ENCODE data around the gene LPP. TPM values are rescaled to one million over a fixed set of nuclear protein-coding genes. Genes with fewer than 3 reads are reported as not detected.
"Not testable (repeated sequence)": the region's sequence is repeated elsewhere in the genome, so short reads cannot be mapped to it uniquely, and the experiment has no call there.

The LPP gene
- polyA plus RNA-seq, 3 donors from 2014 or later, result 6.5 to 33.5 (median 11.3) TPM

DNA sequence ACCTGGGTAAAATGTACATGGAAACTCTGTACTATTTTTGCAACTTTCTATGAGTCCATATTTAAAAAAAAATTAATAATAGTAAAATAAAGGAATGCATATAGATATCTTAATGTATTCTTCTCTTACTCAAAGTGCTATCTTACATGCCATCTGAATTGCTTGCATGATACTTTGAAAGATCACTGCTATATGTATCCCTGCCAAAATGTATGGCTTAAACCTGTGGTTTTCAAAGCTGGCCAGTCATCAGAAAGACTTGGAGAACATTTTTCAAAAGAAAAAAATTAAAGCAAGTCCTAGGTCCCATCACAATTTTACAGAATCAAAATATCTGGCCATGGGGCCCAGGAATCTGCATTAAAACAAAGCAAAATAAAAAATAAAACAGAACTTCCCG is 262.1 kb downstream of the LPP start:
- Mint-ChIP-seq H3K27me3 (ENCODE audit: low read depth in 3 of 3) (peaks cover 0 to 2% (median 1%) of the 10 kb centered on the region in 3 donors), H3K9me3 (no peaks in the 10 kb centered on the region), H3K27ac (no peak overlapping the region), H3K4me3 (no peak overlapping the region), H3K36me3 (peaks cover 0 to 3% (median 3%) of the 10 kb centered on the region in 3 donors), H3K4me1 (peaks cover 30 to 43% of the 10 kb centered on the region in 2 donors)
- no peak for DNase-seq

DNA sequence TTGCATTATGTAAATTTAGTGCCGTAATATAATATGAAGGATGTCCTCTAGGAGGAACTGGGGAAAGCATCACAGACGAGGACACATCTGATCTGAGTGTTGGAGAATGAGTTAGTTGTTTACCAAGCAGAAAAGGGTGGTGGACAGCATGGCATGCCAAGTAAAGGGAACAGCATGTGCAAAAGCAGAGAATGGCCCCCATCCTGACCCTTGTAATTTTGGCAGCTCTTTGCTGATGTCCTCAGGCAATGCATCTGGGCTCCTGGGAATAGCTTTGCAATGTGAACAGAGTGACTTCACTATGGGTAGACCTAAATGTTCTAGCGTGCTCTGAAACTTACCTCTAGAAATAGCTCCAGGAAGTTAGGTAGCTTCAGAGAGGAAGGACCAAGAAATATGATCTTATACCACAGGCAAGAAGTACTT is 263.3 kb downstream of the LPP start:
- peak overlapping the region; percentile 3 to 72 (median 65) for H3K4me3 Mint-ChIP-seq
- peaks cover 0 to 2% (median 0%) of the 10 kb centered on the region in 3 donors for H3K27me3 Mint-ChIP-seq (ENCODE audit: low read depth in 3 of 3)
- peaks cover 0 to 3% (median 0%) of the 10 kb centered on the region in 3 donors for H3K36me3 Mint-ChIP-seq
- H3K9me3 Mint-ChIP-seq, result no peaks in the 10 kb centered on the region
- H3K27ac Mint-ChIP-seq, result peak overlapping the region; percentile 56 to 88 (median 70)
- DNase-seq, result no peak
- H3K4me1 Mint-ChIP-seq, result peaks cover 39 to 45% of the 10 kb centered on the region in 2 donors

DNA sequence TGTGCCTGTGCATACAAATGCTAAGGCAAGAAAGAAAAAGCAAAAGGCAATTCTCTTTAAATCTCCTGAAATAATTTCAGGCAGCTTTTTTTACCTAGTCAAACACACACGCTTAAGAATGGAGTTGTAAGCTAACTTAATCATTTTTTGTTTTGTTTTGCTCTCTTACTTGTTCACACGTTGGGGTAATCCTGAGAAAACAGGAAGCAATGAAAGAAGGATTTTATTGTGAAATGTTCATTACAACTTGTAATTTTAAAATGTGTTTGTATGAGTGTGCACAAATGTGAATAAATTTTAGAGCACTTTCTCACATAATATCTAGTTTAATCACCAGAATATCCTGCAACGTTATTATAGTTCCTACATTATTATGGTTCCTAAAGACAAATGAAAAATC is 263.8 kb downstream of the LPP start:
- peak overlapping the region; percentile 56 to 88 (median 70) for H3K27ac Mint-ChIP-seq

DNA sequence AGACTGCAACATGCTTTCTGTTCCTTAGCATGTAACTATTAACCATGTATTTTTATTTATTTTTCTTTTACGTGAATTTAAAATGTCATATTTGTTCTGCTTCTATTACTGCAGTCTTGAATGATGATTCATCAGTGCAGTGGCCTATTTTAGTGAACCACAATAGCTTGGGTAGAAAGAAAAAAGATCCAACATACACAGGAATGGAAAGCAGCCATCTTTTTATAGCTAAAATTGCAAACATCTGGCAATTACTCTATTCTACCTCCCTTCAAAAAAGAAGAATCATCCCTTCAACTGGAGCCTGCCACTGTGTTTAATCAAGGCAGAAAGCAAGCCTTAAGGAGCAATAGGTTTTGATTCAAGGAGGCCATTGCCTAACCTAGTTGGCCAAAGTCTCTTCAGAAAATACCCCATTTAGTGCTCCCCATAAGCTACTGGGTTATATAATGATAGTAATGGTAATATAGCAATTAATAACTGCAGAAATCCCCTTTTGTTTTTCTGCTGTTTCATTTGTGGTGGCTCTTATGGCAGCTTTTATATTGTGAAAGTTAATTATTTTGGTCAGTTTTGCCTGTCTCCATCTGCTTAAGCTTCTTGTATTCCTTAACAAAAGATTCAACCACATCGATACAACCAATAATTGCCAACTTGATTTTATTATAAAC is 267.3 kb downstream of the LPP start:
- H3K4me1 Mint-ChIP-seq, result peaks cover 69 to 83% of the 10 kb centered on the region in 2 donors
- DNase-seq, result no peak
- H3K36me3 Mint-ChIP-seq, result peaks cover 2 to 8% (median 4%) of the 10 kb centered on the region in 3 donors
- peak overlapping the region; percentile 11 to 77 (median 60) for H3K27ac Mint-ChIP-seq
- H3K4me3 Mint-ChIP-seq, result peak overlapping the region; percentile 1 to 71 (median 69)
- peaks cover 0 to 6% (median 2%) of the 10 kb centered on the region in 3 donors for H3K27me3 Mint-ChIP-seq (ENCODE audit: low read depth in 3 of 3)
- peaks cover 0 to 2% (median 0%) of the 10 kb centered on the region in 6 donors for H3K9me3 Mint-ChIP-seq

More for the DNA sequence above, 263.8 kb downstream of the LPP start:
- Mint-ChIP-seq H3K4me1 (peaks cover 44 to 50% of the 10 kb centered on the region in 2 donors), H3K9me3 (no peaks in the 10 kb centered on the region), H3K36me3 (peaks cover 0 to 3% (median 0%) of the 10 kb centered on the region in 3 donors), H3K27me3 (ENCODE audit: low read depth in 3 of 3) (peaks cover 0 to 3% (median 2%) of the 10 kb centered on the region in 3 donors), H3K4me3 (peak overlapping the region; percentile 16 to 72 (median 65))
- DNase-seq, result no peak

DNA sequence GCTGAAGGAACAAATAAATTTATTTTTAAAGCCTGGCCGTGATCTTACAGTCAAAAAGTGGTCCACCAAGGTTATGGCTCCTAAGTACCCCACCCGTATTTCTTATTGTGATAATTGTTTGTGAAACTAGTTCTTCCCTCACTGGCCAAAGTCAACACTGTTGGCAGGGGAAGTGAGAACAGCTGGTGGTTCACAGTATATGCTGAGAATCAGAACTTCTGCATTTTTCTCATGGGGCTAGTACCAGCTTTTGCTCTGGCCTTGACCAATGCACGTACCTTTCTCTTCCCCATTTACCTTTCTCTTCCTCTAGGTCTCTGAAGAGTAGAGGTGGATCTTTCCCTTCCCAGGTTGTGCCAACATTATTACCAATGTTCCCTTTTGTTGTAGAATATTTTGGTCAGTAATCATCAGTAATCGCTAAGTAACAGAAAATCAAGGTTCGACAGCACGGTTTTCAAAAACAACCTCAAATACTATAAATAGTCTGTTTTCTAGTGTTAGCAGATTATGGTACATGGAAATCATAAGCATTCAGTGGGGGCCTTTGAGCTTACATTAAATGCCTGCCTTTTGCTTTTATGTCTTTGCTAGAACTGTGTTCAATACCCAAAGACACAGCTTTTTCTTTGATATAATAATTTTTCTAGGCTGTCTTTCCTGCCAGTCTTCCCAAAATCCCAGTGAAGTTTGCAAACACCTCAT is 268.0 kb downstream of the LPP start:
- H3K9me3 Mint-ChIP-seq, result peaks cover 0 to 4% (median 0%) of the 10 kb centered on the region in 6 donors
- no peak for DNase-seq
- peaks cover 9 to 13% (median 10%) of the 10 kb centered on the region in 3 donors for H3K36me3 Mint-ChIP-seq
- H3K4me1 Mint-ChIP-seq, result peaks cover 68 to 85% of the 10 kb centered on the region in 2 donors
- H3K27me3 Mint-ChIP-seq (ENCODE audit: low read depth in 3 of 3), result peaks cover 2 to 6% (median 5%) of the 10 kb centered on the region in 3 donors
- peak overlapping the region; percentile 28 to 71 (median 69) for H3K4me3 Mint-ChIP-seq
- peak overlapping the region; percentile 11 to 77 (median 60) for H3K27ac Mint-ChIP-seq

DNA sequence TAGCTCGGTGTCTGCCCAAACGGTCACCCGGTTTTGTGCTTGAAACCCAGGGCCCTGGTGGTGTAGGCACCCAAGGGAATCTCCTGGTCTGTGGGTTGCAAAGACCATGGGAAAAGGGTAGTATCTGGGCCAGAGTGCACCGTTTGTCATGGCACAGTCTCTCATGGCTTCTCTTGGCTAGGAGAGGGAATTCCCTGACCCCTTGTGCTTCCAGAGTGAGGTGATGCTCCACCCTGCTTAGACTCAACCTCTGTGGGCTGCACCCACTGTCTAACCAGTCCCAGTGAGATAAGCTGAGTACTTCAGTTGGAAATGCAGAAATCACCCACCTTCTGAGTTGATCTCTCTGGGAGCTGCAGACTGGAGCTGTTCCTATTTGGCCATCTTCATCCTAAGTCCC is 274.0 kb downstream of the LPP start:
- peaks cover 20 to 26% (median 25%) of the 10 kb centered on the region in 3 donors for H3K36me3 Mint-ChIP-seq
- H3K4me1 Mint-ChIP-seq, result peaks cover 43 to 61% of the 10 kb centered on the region in 2 donors
- H3K9me3 Mint-ChIP-seq; H3K27me3 Mint-ChIP-seq (ENCODE audit: low read depth in 3 of 3); H3K4me3 Mint-ChIP-seq; H3K27ac Mint-ChIP-seq; DNase-seq: not testable (repeated sequence)

DNA sequence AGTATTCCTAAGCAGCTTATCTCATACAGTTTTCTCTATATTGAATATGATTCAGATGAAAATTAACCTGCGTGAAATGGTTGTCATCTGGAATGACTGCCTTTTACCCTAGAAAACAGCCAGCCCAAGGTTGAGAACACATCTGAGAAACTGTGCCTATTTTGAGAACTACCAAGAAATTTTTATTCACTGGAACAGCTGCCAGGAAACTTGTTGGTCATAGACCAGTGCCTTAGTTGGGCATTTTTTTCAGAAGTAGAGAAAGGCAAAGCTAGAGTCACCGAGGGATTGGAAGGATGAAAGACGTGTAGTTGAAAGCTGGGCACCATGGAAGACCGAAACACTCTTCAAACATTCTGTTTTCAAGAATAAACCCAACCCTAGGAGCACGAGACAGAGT is 277.1 kb downstream of the LPP start:
- Mint-ChIP-seq H3K36me3 (peaks cover 18 to 28% (median 25%) of the 10 kb centered on the region in 3 donors), H3K27ac (peak overlapping the region in 1 of 6 donors; percentile 3), H3K4me3 (no peak overlapping the region), H3K27me3 (ENCODE audit: low read depth in 3 of 3) (peaks cover 0 to 11% (median 4%) of the 10 kb centered on the region in 3 donors), H3K4me1 (peaks cover 28 to 47% of the 10 kb centered on the region in 2 donors), H3K9me3 (peaks cover 0 to 7% (median 0%) of the 10 kb centered on the region in 6 donors)
- no peak for DNase-seq

DNA sequence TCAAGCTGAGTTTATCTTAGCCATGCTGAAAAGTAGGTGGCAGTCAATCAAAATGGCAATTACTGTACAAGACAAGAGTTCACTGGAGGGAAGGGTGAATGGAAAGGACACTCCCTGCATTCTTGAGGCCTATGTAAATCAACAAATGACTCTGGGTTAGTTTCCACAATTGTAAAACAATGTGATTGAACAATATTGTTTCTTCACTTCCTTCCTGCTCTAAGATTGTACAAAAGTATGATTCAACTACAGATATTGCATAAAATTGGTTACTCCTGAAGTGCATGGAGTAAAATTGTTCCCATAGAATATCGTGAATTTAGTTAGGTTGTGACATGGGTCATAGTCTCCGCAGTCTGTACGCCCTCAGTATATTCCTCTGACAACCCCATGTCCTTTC is 277.6 kb downstream of the LPP start:
- Mint-ChIP-seq H3K36me3 (peaks cover 17 to 26% (median 21%) of the 10 kb centered on the region in 3 donors), H3K27ac (no peak overlapping the region), H3K4me1 (peaks cover 28 to 47% of the 10 kb centered on the region in 2 donors), H3K9me3 (peaks cover 0 to 7% (median 0%) of the 10 kb centered on the region in 6 donors), H3K4me3 (no peak overlapping the region), H3K27me3 (ENCODE audit: low read depth in 3 of 3) (peaks cover under 1 to 11% (median 4%) of the 10 kb centered on the region in 3 donors)
- no peak for DNase-seq

DNA sequence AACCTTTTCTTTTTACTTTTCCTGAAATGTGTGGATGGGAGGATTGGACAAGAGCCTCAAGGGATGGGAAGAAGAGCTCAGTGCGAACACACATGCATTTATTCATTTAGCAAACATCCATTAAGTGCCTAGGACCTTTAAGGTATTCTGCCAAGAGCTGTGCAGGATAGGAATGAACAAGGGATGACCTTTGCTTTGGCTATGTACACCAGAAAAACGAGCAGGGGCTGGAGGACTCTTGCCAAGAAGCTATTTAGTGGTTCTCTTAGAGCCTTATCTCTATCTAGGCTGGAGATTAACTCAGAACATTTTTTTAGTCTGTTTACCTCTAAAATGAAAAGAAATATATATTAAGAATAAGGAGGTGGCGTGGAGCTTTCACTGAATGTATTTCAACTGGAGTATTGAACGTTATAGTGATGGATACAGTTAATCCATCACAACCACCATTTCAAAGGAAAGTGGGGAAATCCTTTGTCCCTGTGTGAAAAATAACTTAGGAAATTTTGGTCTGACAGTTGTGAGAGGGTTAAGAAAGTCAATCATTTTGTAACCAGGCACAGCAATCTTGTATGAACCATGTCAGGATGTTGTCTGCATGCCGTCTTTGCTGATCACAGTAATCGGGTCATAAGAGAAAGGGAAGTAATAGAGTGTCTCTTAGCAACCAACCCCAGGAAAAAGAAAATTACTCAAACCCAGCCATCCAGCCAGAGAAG is 279.0 kb downstream of the LPP start:
- H3K27me3 Mint-ChIP-seq (ENCODE audit: low read depth in 3 of 3), result peaks cover 2 to 8% (median 4%) of the 10 kb centered on the region in 3 donors
- no peak for DNase-seq
- H3K4me1 Mint-ChIP-seq, result peaks cover 26 to 54% of the 10 kb centered on the region in 2 donors
- peak overlapping the region; percentile 34 to 72 (median 49) for H3K4me3 Mint-ChIP-seq
- H3K9me3 Mint-ChIP-seq, result no peaks in the 10 kb centered on the region
- peaks cover 8 to 19% (median 15%) of the 10 kb centered on the region in 3 donors for H3K36me3 Mint-ChIP-seq
- H3K27ac Mint-ChIP-seq, result peak overlapping the region; percentile 24 to 90 (median 60)

DNA sequence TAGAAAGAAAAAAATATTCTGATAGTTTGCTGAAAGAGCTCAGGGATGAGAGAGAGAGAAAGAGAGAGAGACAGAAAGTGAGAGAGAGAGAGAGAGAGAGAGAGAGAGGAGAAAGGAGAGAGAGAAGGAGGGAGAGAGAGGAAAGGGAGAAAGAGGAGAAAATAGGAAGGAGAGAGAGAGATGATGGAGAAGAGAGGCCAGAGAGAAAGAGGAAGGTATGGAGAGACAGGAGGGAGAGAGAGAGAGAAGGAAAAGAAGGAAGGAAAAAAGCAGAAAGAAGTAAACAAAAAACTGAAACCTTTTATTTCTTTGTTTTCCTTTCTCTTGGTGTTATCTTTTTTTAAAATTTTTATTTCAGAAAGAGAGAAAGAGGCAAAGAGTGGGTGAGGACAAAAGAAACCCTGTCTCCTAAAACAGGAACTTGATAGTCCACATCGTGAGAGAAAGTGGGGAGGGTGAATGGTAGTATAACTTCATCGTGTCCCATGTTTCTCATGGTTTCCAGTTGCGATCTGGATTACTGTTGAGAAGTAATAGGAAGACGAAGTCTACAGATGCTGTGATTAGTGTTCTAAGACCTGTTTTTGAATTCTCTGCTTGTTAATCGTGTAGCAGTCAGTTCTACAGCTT is 279.7 kb downstream of the LPP start:
- Mint-ChIP-seq H3K9me3 (no peaks in the 10 kb centered on the region), H3K4me3 (peak overlapping the region; percentile 34 to 72 (median 49)), H3K36me3 (peaks cover 8 to 19% (median 15%) of the 10 kb centered on the region in 3 donors), H3K27ac (peak overlapping the region; percentile 24 to 90 (median 60)), H3K4me1 (peaks cover 32 to 61% of the 10 kb centered on the region in 2 donors), H3K27me3 (ENCODE audit: low read depth in 3 of 3) (peaks cover 2 to 8% (median 4%) of the 10 kb centered on the region in 3 donors)
- no peak for DNase-seq

DNA sequence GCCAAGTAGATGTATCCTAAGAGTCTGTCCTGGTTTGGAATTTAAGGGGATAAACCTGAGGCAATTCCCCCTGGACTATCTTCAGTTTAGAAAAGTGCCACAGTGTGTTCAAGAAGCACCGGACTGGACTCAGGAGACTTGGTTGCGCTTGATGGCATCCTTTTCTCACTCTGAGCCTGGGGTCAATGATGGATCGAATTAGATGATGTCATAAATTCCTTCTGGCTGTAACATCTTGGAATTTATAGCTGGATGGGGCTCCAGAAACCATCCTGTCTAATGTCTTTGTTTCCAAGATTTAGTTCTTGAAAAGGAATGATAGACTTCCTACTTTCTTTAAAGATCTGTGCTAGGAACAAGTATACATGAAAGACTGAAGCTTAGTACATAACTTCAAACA is 280.6 kb downstream of the LPP start:
- H3K9me3 Mint-ChIP-seq, result no peaks in the 10 kb centered on the region
- H3K36me3 Mint-ChIP-seq, result peaks cover 8 to 19% (median 15%) of the 10 kb centered on the region in 3 donors
- H3K4me1 Mint-ChIP-seq, result peaks cover 42 to 71% of the 10 kb centered on the region in 2 donors
- DNase-seq, result no peak
- peaks cover 4 to 11% (median 4%) of the 10 kb centered on the region in 3 donors for H3K27me3 Mint-ChIP-seq (ENCODE audit: low read depth in 3 of 3)
- no peak overlapping the region for H3K4me3 Mint-ChIP-seq
- no peak overlapping the region for H3K27ac Mint-ChIP-seq

DNA sequence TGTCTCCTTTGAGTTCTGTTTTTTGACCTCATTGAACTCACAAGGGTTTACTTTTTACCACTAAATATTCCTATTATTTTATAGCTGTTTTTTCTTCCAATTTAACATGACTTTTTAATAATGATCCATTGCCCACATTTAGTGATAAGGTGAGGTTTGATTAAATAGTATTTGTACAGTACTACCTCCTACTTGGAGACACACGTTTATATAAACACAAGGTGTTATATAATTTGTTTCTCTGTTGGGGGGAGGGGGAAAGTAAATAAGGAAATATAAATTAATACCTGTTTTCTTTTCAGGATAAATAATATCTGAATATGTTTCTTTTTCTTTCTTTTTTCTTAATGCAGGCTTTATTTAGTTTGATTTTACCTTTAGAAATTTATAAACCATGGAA is 281.3 kb downstream of the LPP start:
- no peaks in the 10 kb centered on the region for H3K9me3 Mint-ChIP-seq
- H3K4me3 Mint-ChIP-seq, result no peak overlapping the region
- peaks cover 4 to 13% (median 4%) of the 10 kb centered on the region in 3 donors for H3K27me3 Mint-ChIP-seq (ENCODE audit: low read depth in 3 of 3)
- H3K27ac Mint-ChIP-seq, result no peak overlapping the region
- peaks cover 48 to 77% of the 10 kb centered on the region in 2 donors for H3K4me1 Mint-ChIP-seq
- peaks cover 8 to 19% (median 13%) of the 10 kb centered on the region in 3 donors for H3K36me3 Mint-ChIP-seq
- no peak for DNase-seq

DNA sequence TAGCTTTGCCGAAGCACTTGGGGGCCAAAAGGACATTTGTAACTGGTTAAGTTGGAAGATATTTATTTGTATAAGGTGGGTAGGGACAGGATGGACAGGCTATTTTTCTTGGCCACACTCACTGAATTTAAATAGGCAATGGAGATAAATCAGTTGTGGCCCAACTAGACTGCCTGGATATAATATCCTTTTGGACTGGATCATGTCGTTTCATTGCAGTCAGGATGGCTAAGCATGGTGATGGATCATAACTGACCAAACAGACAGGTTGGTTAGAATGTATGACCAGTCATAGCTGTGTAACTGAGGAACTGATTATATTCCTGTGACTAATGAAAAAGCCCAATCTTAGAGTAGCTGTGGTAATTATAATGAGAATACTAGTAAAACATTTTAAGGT is 284.0 kb downstream of the LPP start:
- DNase-seq, result no peak
- peaks cover 0 to 11% (median 3%) of the 10 kb centered on the region in 3 donors for H3K36me3 Mint-ChIP-seq
- H3K27ac Mint-ChIP-seq, result peak overlapping the region in 2 of 6 donors; percentile 22 to 25
- H3K27me3 Mint-ChIP-seq (ENCODE audit: low read depth in 3 of 3), result peaks cover 2 to 11% (median 6%) of the 10 kb centered on the region in 3 donors
- H3K4me3 Mint-ChIP-seq, result peak overlapping the region in 1 of 5 donors; percentile 79
- no peaks in the 10 kb centered on the region for H3K9me3 Mint-ChIP-seq
- H3K4me1 Mint-ChIP-seq, result peaks cover 59 to 80% of the 10 kb centered on the region in 2 donors
